ENCODE data around the gene AATK.

- TF ChIP-seq, protein P1, sequence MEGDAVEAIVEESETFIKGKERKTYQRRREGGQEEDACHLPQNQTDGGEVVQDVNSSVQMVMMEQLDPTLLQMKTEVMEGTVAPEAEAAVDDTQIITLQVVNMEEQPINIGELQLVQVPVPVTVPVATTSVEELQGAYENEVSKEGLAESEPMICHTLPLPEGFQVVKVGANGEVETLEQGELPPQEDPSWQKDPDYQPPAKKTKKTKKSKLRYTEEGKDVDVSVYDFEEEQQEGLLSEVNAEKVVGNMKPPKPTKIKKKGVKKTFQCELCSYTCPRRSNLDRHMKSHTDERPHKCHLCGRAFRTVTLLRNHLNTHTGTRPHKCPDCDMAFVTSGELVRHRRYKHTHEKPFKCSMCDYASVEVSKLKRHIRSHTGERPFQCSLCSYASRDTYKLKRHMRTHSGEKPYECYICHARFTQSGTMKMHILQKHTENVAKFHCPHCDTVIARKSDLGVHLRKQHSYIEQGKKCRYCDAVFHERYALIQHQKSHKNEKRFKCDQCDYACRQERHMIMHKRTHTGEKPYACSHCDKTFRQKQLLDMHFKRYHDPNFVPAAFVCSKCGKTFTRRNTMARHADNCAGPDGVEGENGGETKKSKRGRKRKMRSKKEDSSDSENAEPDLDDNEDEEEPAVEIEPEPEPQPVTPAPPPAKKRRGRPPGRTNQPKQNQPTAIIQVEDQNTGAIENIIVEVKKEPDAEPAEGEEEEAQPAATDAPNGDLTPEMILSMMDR (optimal IDR thresholded peaks at IDR 0.05 in 1 of 3, IDR thresholded peaks at IDR 0.05 in 1 of 3, conservative IDR thresholded peaks at IDR 0.05 in 1 of 3; ENCODE audit: extremely low read depth in 1 of 3, insufficient read depth in 2 of 3, low read length in 3 of 3): no peak
- no peak for TF ChIP-seq EZH2 (IDR thresholded peaks at IDR 0.05; ENCODE audit: low read length)
Measured at GRCh38 chr17:81102869-81103268, 63.2 kb downstream of the AATK start.

All from keratinocyte (primary cell).